PC-9 (cell line): ENCODE measurements around the gene OSBPL3. TPM values are rescaled to one million over a fixed set of nuclear protein-coding genes. Genes with fewer than 3 reads are reported as not detected.

Source experiments
- BruUV-seq: library from RNA; stranded (reverse); fragments of 400-500 nt; replicated peaks from 2 replicates; lab custom pipeline; 2021; lab: Mats Ljungman, UMichigan
- CTCF ChIA-PET: fragments of 300-600 bp; sonication (Branson Sonifier 250); formaldehyde crosslinking; loops from one replicate; lab custom pipeline; 2022; ENCODE audit warnings: antibody characterized with exemption; lab: Charles Lee
- POLR2A ChIA-PET: fragments of 300-600 bp; sonication (Branson Sonifier 250); formaldehyde crosslinking; loops from one replicate; lab custom pipeline; 2022; ENCODE audit warnings: antibody characterized with exemption; ENCODE audit not compliant: unreplicated experiment; lab: Charles Lee
- DNase-seq, 2 experiments: peaks; one replicate each; pipeline versions ENCODE4 v3.0.0 to v3.0.0-alpha.2; 2015 to 2022; ENCODE audit warnings: mixed read lengths in 1 of 2
- H2AFZ ChIP-seq: fragments of 200-600 bp; sonication (generic); 2 replicates; pipeline ENCODE4 v1.8.1; 2017; ENCODE audit warnings: antibody characterized with exemption
- H3F3A ChIP-seq: fragments of 200-600 bp; sonication (generic); 2 replicates; pipeline ENCODE4 v1.8.1; 2017; ENCODE audit warnings: antibody characterized with exemption, mild to moderate bottlenecking, low read depth; ENCODE audit not compliant: insufficient read depth
- H3K27ac ChIP-seq: fragments of 200-600 bp; sonication (generic); 2 replicates; pipeline ENCODE4 v1.6.1; 2016; ENCODE audit warnings: mixed run types
- H3K27me3 ChIP-seq: fragments of 200-600 bp; sonication (generic); 2 replicates; pipeline ENCODE4 v1.6.1; 2016; ENCODE audit warnings: low read depth, mixed run types; ENCODE audit not compliant: insufficient read depth
- H3K36me3 ChIP-seq: fragments of 200-600 bp; sonication (generic); 2 replicates; pipeline ENCODE4 v1.6.1; 2016; ENCODE audit warnings: low read depth, mixed run types
- H3K4me1 ChIP-seq: fragments of 200-600 bp; sonication (generic); replicated peaks from 2 replicates; pipeline ENCODE4 v1.6.1; 2016; ENCODE audit warnings: mixed run types; ENCODE audit not compliant: insufficient read depth
- H3K4me2 ChIP-seq: fragments of 200-600 bp; sonication (generic); 2 replicates; pipeline ENCODE4 v1.6.1; 2017; ENCODE audit warnings: mixed run types
- H3K4me3 ChIP-seq: fragments of 200-600 bp; sonication (generic); 2 replicates; pipeline ENCODE4 v1.6.1; 2016; ENCODE audit warnings: mixed run types
- H3K79me2 ChIP-seq: fragments of 200-600 bp; sonication (generic); 2 replicates; pipeline ENCODE4 v1.6.1; 2017; ENCODE audit warnings: low read depth, mixed run types
- H3K9me2 ChIP-seq: fragments of 200-600 bp; sonication (generic); 2 replicates; pipeline ENCODE4 v1.8.1; 2017; ENCODE audit warnings: mild to moderate bottlenecking; ENCODE audit not compliant: insufficient read depth
- H3K9me3 ChIP-seq: fragments of 200-600 bp; sonication (generic); 2 replicates; pipeline ENCODE4 v1.8.1; 2016; ENCODE audit warnings: low read depth; ENCODE audit not compliant: insufficient read depth
- H4K20me1 ChIP-seq: fragments of 200-600 bp; sonication (generic); 2 replicates; pipeline ENCODE4 v1.8.1; 2017; ENCODE audit not compliant: insufficient read depth
- EZH2 ChIP-seq: fragments of 200-600 bp; sonication (generic); IDR thresholded peaks from 2 replicates; pipeline ENCODE4 v1.8.0; 2017; ENCODE audit warnings: antibody characterized with exemption, low read depth
- intact Hi-C: fragments of 100-400 bp; cut with micrococcal nuclease; formaldehyde crosslinking; loops from one replicate; pipeline ENCODE4 v1.10.0; 2022; ENCODE audit not compliant: unreplicated experiment
- total RNA-seq: library from RNA; stranded (reverse); gene quantifications from 2 replicates; pipeline ENCODE4 v1.2.3, GENCODE V29; 2021
- TF ChIP-seq, protein P1 (sequence below): fragments of 200-600 bp; sonication (generic); conservative IDR thresholded peaks from 2 replicates; pipeline ENCODE4 v1.6.1; 2017; ENCODE audit warnings: mixed run types, antibody characterized with exemption, mild to moderate bottlenecking, moderate library complexity

OSBPL3 gene
- total RNA-seq, 1 experiment from 2014 or later, result 87.6 TPM

DNA sequence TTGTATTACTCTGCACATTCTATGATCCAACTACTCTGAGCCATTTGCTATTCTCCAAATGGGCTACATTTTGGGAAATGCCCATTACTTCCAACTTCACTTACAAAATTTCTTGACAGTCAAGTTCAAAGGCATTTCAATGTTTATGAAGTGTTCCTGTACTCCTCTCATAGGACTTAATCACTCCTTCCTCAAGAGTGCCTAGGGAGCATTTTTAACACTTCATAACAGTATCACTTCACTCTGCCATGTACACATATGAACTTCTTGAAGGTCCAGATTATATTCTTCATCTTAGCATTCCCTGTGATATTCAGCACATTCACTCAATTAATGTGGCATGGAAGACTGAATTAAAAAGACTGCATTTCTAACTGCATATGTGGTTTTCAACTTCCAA is 21.6 kb downstream of the OSBPL3 start:
- no peak overlapping the region for H3K4me2 ChIP-seq
- no peaks in the 10 kb centered on the region; the same call in 1 of the 2 replicates for H3K9me3 ChIP-seq
- intact Hi-C loops, result no loop called here
- H3K9me2 ChIP-seq, result no peaks in the 10 kb centered on the region
- no TSS peak for BruUV-seq
- no peak overlapping the region for H3K27ac ChIP-seq
- CTCF ChIA-PET, result no interaction called here
- H3K36me3 ChIP-seq, result no peaks in the 10 kb centered on the region
- 0 out of 2 replicates have a peak, but pooled peaks cover 4% of the 10 kb centered on the region for H3K4me1 ChIP-seq
- POLR2A ChIA-PET, result no interaction called here
- TF ChIP-seq EZH2, result no peak
- TF ChIP-seq, protein P1, sequence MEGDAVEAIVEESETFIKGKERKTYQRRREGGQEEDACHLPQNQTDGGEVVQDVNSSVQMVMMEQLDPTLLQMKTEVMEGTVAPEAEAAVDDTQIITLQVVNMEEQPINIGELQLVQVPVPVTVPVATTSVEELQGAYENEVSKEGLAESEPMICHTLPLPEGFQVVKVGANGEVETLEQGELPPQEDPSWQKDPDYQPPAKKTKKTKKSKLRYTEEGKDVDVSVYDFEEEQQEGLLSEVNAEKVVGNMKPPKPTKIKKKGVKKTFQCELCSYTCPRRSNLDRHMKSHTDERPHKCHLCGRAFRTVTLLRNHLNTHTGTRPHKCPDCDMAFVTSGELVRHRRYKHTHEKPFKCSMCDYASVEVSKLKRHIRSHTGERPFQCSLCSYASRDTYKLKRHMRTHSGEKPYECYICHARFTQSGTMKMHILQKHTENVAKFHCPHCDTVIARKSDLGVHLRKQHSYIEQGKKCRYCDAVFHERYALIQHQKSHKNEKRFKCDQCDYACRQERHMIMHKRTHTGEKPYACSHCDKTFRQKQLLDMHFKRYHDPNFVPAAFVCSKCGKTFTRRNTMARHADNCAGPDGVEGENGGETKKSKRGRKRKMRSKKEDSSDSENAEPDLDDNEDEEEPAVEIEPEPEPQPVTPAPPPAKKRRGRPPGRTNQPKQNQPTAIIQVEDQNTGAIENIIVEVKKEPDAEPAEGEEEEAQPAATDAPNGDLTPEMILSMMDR, result no peak
- no peaks in the 10 kb centered on the region for H4K20me1 ChIP-seq
- no peak overlapping the region for H2AFZ ChIP-seq
- H3F3A ChIP-seq, result 0 out of 2 replicates have a peak, but pooled peaks cover 10% of the 10 kb centered on the region
- H3K79me2 ChIP-seq, result peaks cover 97% of the 10 kb centered on the region
- H3K27me3 ChIP-seq, result no peaks in the 10 kb centered on the region
- DNase-seq, result no peak
- H3K4me3 ChIP-seq, result no peak overlapping the region

DNA sequence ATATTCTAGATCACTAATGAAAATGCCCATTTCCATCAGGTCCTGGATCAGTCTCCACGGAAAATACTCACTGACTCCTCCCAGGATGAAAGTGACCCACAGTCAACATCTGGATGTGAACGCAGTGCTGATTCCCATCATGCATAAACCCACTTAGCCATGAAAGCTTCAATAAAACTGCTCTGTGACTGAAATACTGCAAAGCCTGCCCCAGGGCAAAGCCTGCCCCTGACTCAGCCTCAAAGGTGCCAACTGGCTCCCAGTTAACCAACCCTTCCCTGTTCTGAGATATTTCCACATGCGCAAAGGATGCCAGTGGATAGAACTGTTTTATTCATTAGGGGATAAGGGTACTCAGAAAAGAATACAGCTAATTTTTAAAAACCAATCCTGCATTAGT is 24.0 kb downstream of the OSBPL3 start:
- no peak overlapping the region for H3K27ac ChIP-seq
- no peak for DNase-seq
- intact Hi-C loops, result no loop called here
- TF ChIP-seq, protein P1, result no peak
- TF ChIP-seq EZH2, result no peak
- H3K79me2 ChIP-seq, result peaks cover 100% of the 10 kb centered on the region
- H3K4me1 ChIP-seq, result 0 out of 2 replicates have a peak, but pooled peaks cover 4% of the 10 kb centered on the region
- no TSS peak for BruUV-seq
- H3K9me2 ChIP-seq, result no peaks in the 10 kb centered on the region
- no peak overlapping the region for H3K4me2 ChIP-seq
- 0 out of 2 replicates have a peak, but pooled peaks cover 10% of the 10 kb centered on the region for H3F3A ChIP-seq
- no peaks in the 10 kb centered on the region for H4K20me1 ChIP-seq
- H3K9me3 ChIP-seq, result no peaks in the 10 kb centered on the region; the same call in 1 of the 2 replicates
- no peak overlapping the region for H2AFZ ChIP-seq
- ChIA-PET CTCF (interaction anchor here (0.7 kb wide), 1 partner anchor 135 kb away, joined by 5 read pairs; no protein-coding TSS in a partner anchor), POLR2A (interaction anchor here (0.5 kb wide), 1 partner anchor 1771 kb away, joined by 5 read pairs; no protein-coding TSS in a partner anchor)
- no peaks in the 10 kb centered on the region for H3K27me3 ChIP-seq
- no peak overlapping the region for H3K4me3 ChIP-seq
- H3K36me3 ChIP-seq, result no peaks in the 10 kb centered on the region

DNA sequence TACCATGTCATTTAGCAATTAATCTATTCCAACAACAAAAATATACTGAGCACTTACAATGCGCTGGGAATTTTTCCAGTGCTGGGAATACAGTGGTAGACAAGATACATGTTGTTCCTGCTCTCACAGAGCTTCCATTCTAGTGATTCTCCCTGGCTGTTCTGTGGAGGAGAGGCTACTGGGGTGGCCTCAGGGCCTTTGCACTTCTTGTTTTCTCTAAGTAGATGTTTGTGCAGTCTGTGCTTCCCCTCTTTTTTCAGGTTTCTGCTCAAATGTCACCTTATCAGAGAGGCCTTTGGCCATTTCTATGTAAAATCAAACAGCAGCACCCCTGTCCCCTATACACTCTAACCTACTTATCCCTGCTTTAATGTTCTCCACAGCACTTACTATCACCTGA is 24.7 kb downstream of the OSBPL3 start:
- intact Hi-C loops, result no loop called here
- H3K36me3 ChIP-seq, result 0 out of 2 replicates have a peak, but pooled peaks cover 3% of the 10 kb centered on the region
- peaks cover 100% of the 10 kb centered on the region for H3K79me2 ChIP-seq
- H3K27me3 ChIP-seq, result no peaks in the 10 kb centered on the region
- H3K4me3 ChIP-seq, result no peak overlapping the region
- BruUV-seq, result no TSS peak
- 0 out of 2 replicates have a peak, but pooled peaks cover 4% of the 10 kb centered on the region for H3K4me1 ChIP-seq
- ChIA-PET CTCF (interaction anchor here (0.7 kb wide), 1 partner anchor 134 kb away, joined by 5 read pairs; no protein-coding TSS in a partner anchor), POLR2A (no interaction called here)
- no peak for DNase-seq
- no peak overlapping the region for H3K27ac ChIP-seq
- TF ChIP-seq, protein P1, result no peak
- no peak for TF ChIP-seq EZH2
- no peaks in the 10 kb centered on the region; the same call in 1 of the 2 replicates for H3K9me3 ChIP-seq
- H3K4me2 ChIP-seq, result no peak overlapping the region
- H3F3A ChIP-seq, result 0 out of 2 replicates have a peak, but pooled peaks cover 10% of the 10 kb centered on the region
- H2AFZ ChIP-seq, result no peak overlapping the region
- no peaks in the 10 kb centered on the region for H3K9me2 ChIP-seq
- no peaks in the 10 kb centered on the region for H4K20me1 ChIP-seq
